Measurements from ENCODE around the gene MX2. TPM values are rescaled to one million over a fixed set of nuclear protein-coding genes. Genes with fewer than 3 reads are reported as not detected.

The MX2 gene
- total RNA-seq, 1 experiment from 2014 or later: 0.15 TPM

DNA sequence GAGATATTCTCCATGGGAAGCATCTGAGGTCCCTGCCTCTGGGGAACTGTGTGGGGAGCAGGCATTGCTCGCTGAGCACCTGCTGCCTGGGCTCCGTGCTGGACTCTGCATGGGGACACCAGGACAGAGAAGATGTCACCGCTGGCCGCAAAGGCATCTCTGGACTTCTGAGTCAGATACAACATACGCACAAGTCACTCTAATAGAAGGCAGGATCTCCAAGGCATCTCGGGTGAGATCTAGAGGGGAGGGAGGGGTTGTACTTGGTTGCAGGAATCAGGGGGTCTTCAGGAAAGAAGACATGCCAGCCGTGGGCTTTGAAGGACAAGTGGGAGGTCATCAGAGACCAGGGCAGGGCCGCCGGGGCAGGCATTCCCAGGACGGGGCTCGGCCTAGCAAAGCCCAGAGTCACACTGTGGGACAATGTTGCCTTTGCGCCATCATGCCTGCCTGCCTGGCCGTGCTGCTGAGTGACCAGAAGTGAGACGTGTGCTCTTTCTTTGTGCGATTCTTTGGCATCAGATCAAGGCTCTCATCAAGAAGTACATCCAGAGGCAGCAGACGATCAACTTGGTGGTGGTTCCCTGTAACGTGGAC lies 28.3 kb downstream of the MX2 start:
- TF ChIP-seq EZH2phosphoT487 (IDR thresholded peaks at IDR 0.05; ENCODE audit: borderline replicate concordance, low read length): no peak
- TF ChIP-seq EZH2 (IDR thresholded peaks at IDR 0.05; ENCODE audit: low read length, unreplicated experiment): no peak
- TF ChIP-seq, protein P1, sequence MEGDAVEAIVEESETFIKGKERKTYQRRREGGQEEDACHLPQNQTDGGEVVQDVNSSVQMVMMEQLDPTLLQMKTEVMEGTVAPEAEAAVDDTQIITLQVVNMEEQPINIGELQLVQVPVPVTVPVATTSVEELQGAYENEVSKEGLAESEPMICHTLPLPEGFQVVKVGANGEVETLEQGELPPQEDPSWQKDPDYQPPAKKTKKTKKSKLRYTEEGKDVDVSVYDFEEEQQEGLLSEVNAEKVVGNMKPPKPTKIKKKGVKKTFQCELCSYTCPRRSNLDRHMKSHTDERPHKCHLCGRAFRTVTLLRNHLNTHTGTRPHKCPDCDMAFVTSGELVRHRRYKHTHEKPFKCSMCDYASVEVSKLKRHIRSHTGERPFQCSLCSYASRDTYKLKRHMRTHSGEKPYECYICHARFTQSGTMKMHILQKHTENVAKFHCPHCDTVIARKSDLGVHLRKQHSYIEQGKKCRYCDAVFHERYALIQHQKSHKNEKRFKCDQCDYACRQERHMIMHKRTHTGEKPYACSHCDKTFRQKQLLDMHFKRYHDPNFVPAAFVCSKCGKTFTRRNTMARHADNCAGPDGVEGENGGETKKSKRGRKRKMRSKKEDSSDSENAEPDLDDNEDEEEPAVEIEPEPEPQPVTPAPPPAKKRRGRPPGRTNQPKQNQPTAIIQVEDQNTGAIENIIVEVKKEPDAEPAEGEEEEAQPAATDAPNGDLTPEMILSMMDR (conservative IDR thresholded peaks at IDR 0.05; ENCODE audit: low read depth, low read length): no peak
- no peaks in the 10 kb centered on the region for H3F3A ChIP-seq (ENCODE audit: low read length, unreplicated experiment)
- CTCF ChIA-PET: no interaction called here

DNA sequence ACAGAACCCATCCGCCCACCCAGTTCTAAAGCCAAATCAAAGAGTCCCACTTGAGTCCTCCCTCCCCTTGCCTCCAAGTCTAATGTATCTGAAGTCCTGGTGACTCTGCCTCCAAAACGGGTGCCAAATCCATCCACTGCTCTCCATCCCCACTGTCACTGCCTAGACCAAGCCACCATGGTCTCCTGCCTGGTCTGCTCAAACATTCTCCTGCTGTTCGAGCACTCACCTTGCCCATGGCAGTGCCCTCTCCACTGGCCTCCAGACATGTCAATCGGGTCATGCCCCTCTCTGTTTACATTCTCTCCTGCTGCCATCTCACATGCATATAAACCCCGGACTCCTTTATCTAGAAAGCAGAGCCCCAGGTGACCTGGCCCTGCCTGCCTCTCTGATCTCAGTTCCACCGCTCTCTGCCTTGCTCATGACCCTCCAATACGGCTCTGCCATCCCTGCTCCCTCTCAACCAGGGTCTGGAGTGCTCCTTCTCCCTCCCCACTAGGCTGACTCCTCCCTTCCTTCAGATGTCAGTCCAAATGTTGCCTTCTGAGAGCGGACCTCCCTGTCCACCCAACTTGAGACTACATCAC lies 32.1 kb downstream of the MX2 start:
- TF ChIP-seq, protein P1 (conservative IDR thresholded peaks at IDR 0.05; ENCODE audit: low read depth, low read length): no peak
- no peaks in the 10 kb centered on the region for H3K27me3 ChIP-seq (ENCODE audit: low read length)
- no TSS peak for BruUV-seq (replicated peaks)
- no peaks in the 10 kb centered on the region for H3F3A ChIP-seq (ENCODE audit: low read length, unreplicated experiment)
- no peaks in the 10 kb centered on the region for H3K9me3 ChIP-seq (ENCODE audit: low read length)
- H3K9me2 ChIP-seq (replicated peaks; ENCODE audit: low read length): no peaks in the 10 kb centered on the region
- intact Hi-C loops (cut with micrococcal nuclease): no loop called here
- H2AFZ ChIP-seq (ENCODE audit: low read length): no peak overlapping the region
- no peaks in the 10 kb centered on the region for H3K79me2 ChIP-seq (ENCODE audit: low read length)
- H3K4me3 ChIP-seq (ENCODE audit: low read length): no peak overlapping the region
- no peaks in the 10 kb centered on the region for H3K36me3 ChIP-seq (ENCODE audit: low read depth, low read length)
- peaks cover 11% of the 10 kb centered on the region for H3K4me1 ChIP-seq (ENCODE audit: insufficient read depth, low read length)
- no peak overlapping the region for H3K9ac ChIP-seq (ENCODE audit: low read length)
- H4K20me1 ChIP-seq (ENCODE audit: low read length): no peaks in the 10 kb centered on the region
- ATAC-seq: no peak
- POLR2A ChIA-PET (ENCODE audit: unreplicated experiment): no interaction called here
- H3K27ac ChIP-seq (ENCODE audit: low read length): no peak overlapping the region
- no peak for DNase-seq
- CTCF ChIA-PET: no interaction called here
- no peak overlapping the region for H3K4me2 ChIP-seq (ENCODE audit: low read length)

More for the DNA sequence above, 28.3 kb downstream of the MX2 start:
- Histone ChIP-seq H3K9me2 (replicated peaks; ENCODE audit: low read length) (no peaks in the 10 kb centered on the region), H3K4me1 (ENCODE audit: insufficient read depth, low read length) (no peaks in the 10 kb centered on the region), H3K27me3 (ENCODE audit: low read length) (no peaks in the 10 kb centered on the region), H3K79me2 (ENCODE audit: low read length) (no peaks in the 10 kb centered on the region), H3K4me2 (ENCODE audit: low read length) (no peak overlapping the region), H3K9ac (ENCODE audit: low read length) (no peak overlapping the region), H3K36me3 (ENCODE audit: low read depth, low read length) (no peaks in the 10 kb centered on the region), H2AFZ (ENCODE audit: low read length) (no peak overlapping the region), H3K9me3 (ENCODE audit: low read length) (no peaks in the 10 kb centered on the region), H3K27ac (ENCODE audit: low read length) (no peak overlapping the region), H4K20me1 (ENCODE audit: low read length) (no peaks in the 10 kb centered on the region), H3K4me3 (ENCODE audit: low read length) (no peak overlapping the region)
- no peak for DNase-seq
- BruUV-seq (replicated peaks): no TSS peak
- POLR2A ChIA-PET (ENCODE audit: unreplicated experiment): no interaction called here
- intact Hi-C loops (cut with micrococcal nuclease): no loop called here
- no peak for ATAC-seq

- BruUV-seq (replicated peaks): no TSS peak
- H3F3A ChIP-seq (ENCODE audit: low read length, unreplicated experiment): no peaks in the 10 kb centered on the region
- H3K9ac ChIP-seq (ENCODE audit: low read length): no peak overlapping the region
- ATAC-seq (peak; percentile 66), DNase-seq (peak; percentile 48)
- intact Hi-C loops (cut with micrococcal nuclease): no loop called here
- H2AFZ ChIP-seq (ENCODE audit: low read length): peak overlapping the region; percentile 24; the same call in 1 of the 2 replicates
- CTCF ChIA-PET: no interaction called here
- no peaks in the 10 kb centered on the region for H4K20me1 ChIP-seq (ENCODE audit: low read length)
- H3K4me2 ChIP-seq (ENCODE audit: low read length): peak overlapping the region; percentile 68
- no peak overlapping the region for H3K4me3 ChIP-seq (ENCODE audit: low read length)
- H3K36me3 ChIP-seq (ENCODE audit: low read depth, low read length): no peaks in the 10 kb centered on the region
- H3K9me2 ChIP-seq (replicated peaks; ENCODE audit: low read length): no peaks in the 10 kb centered on the region
- peaks cover 11% of the 10 kb centered on the region for H3K4me1 ChIP-seq (ENCODE audit: insufficient read depth, low read length)
- H3K79me2 ChIP-seq (ENCODE audit: low read length): no peaks in the 10 kb centered on the region
- TF ChIP-seq EZH2phosphoT487 (IDR thresholded peaks at IDR 0.05; ENCODE audit: borderline replicate concordance, low read length): no peak
- no peak for TF ChIP-seq EZH2 (IDR thresholded peaks at IDR 0.05; ENCODE audit: low read length, unreplicated experiment)
- TF ChIP-seq, protein P1 (conservative IDR thresholded peaks at IDR 0.05; ENCODE audit: low read depth, low read length): no peak
- H3K27me3 ChIP-seq (ENCODE audit: low read length): no peaks in the 10 kb centered on the region
- POLR2A ChIA-PET (ENCODE audit: unreplicated experiment): no interaction called here
- H3K9me3 ChIP-seq (ENCODE audit: low read length): no peaks in the 10 kb centered on the region
- no peak overlapping the region for H3K27ac ChIP-seq (ENCODE audit: low read length)
Measured at GRCh38 chr21:41396558-41397075, 34.8 kb downstream of the MX2 start.
